AG09309 (cell line): ENCODE measurements around the gene MORN1.

Source experiments
- DNase-seq: peaks from one replicate; pipeline ENCODE4 v3.0.0-alpha.2; 2010; ENCODE audit warnings: low read depth
- H3K4me3 ChIP-seq: 2 replicates; pipeline ENCODE4 v1.5.1; 2011; ENCODE audit warnings: mild to moderate bottlenecking, low read depth, low read length, moderate library complexity; ENCODE audit not compliant: control insufficient read depth
- CTCF ChIP-seq: IDR thresholded peaks from 2 replicates; pipeline ENCODE4 v1.5.1; 2011; ENCODE audit warnings: mild to moderate bottlenecking, low read depth, low read length, inconsistent platforms; ENCODE audit not compliant: insufficient read depth, control insufficient read depth; ENCODE audit errors: missing control alignments

MORN1 gene

DNA sequence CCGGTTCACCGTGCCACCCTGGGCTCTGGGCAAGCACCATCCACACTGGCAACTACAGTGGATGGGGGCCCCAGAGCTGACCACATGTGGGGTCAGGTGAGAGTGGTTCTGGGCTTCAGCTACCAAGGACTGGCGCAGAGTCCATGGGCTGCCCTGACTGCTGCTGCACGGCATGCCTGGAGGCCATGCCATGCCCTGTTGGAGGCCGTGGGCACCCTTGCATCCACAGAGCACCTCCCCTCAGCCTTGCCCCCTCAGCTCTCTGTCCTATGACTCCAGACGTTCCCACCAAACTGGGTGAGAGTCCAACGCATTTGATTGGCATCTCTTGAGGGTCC, 15.5 kb downstream of the MORN1 start:
- no peak for TF ChIP-seq CTCF
- DNase-seq = no peak
- H3K4me3 ChIP-seq = no peak overlapping the region

- no peak overlapping the region for H3K4me3 ChIP-seq
- TF ChIP-seq CTCF = no peak
- no peak for DNase-seq
Observed at GRCh38 chr1:2375246-2375922, 16.0 kb downstream of the MORN1 start.

DNA sequence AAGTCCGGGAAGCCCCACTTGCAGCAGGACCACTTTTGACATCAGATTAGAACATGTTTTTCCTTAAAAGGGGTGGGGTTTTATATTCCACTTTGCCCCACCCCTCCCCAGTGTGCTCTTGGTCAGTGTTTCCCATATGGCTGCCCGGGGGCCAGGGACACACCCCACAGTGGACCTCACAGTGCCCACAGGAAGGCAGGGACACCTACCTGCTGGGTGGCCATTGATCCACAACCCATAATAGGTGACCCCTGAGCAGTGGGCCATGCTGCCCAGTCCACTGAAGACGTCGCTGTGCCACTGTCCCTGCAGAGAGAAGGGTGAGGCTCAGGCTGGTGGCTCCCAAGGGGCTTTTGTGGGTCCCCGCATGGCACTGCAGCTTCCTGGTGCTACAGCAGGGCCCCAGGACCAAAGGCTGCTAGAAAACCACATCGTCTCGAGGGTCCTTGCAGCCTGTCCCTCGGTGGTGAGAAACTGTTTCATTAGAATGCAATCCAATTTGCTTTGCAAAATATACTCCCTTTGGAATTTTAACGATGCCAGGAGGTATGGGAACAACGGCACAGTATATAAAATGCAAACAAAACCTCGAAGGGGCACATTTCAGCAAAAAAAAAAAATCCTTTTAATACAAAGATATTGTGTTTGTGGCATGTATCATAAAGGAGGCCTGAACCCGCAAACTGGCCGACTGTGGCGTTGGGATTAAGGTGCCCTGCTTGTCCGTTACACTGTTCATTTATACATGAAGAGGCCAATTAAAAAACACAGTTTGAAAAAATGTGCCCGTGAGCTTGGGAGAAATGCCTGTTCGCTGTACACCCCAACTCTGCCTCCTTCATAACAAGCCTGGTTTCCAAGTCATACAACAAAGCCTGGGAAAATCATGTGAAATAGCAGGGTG, 16.9 kb downstream of the MORN1 start:
- DNase-seq = no peak
- no peak for TF ChIP-seq CTCF
- no peak overlapping the region for H3K4me3 ChIP-seq

GRCh38 chr1:2373551-2374251, 17.7 kb downstream of the MORN1 start:
- no peak for TF ChIP-seq CTCF
- no peak overlapping the region for H3K4me3 ChIP-seq
- DNase-seq = no peak

DNA sequence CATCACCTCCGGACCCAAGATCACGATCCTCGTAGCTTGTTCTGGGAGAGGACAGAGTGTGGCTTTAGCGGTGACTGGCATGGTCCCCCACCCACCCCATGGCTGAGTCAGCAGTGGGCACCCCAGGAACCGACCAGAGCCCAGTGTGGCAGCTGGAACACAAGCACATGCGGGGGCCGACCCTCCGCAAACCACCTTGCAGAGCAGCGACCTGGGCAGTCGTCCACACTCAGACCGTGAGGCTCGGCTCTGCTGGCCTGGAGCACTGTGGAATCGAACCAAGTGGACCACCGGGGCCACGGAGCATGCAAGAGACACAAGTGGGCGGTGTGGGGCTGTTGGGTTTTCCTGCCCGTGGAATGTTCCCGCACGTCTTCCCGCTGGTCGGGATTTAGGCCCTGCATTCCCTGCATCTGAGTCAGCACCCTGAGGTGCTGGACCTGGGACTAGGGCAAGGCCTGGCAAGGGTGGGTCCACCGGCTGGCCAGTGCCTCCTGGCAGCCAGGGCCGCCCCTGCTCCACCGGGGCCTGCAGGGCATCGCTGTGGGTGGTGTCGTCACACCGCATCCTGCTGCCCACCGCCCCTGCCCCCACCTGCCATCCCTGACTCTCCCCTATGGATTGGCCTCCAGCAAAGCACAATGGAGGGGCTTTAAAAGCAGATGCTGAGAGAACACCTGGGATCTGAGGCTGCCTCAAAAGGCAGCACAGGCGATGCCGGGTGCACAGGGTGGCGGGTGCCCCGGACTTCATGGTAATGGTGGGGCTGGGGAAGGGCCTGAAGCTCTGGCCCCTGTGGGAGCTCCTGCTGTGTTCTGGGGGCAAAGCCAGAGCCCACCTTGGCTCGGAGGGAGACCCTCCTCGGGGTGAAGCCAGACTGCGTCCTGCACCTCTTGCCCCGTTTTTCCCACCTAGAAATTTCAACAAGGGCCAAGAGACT, 18.5 kb downstream of the MORN1 start:
- DNase-seq = no peak
- no peak overlapping the region for H3K4me3 ChIP-seq
- no peak for TF ChIP-seq CTCF
